ENCODE data around the gene CD44. TPM values are rescaled to one million over a fixed set of nuclear protein-coding genes. Genes with fewer than 3 reads are reported as not detected.
A peak's percentile ranks its signal among the peaks of the same experiment; 100 is the strongest.

CD44 gene
- total RNA-seq, 1 donor from 2014 or later: 14.0 TPM

GRCh38 chr11:35246745-35247144 lies 107.8 kb downstream of the CD44 start:
- no peak for TF ChIP-seq CTCF (IDR thresholded peaks at IDR 0.05; ENCODE audit: borderline replicate concordance)
- no peak for DNase-seq
- H3K27ac ChIP-seq (replicated peaks): peak overlapping the region; percentile 63

GRCh38 chr11:35247428-35247827 lies 108.5 kb downstream of the CD44 start:
- H3K27me3 ChIP-seq (ENCODE audit: low read depth): no peaks in the 10 kb centered on the region
- intact Hi-C loops (cut with micrococcal nuclease): no loop called here
- H3K36me3 ChIP-seq: no peaks in the 10 kb centered on the region
- no peaks in the 10 kb centered on the region for H3K9me3 ChIP-seq (replicated peaks)
- H3K27ac ChIP-seq (replicated peaks): peak overlapping the region; percentile 63
- no peak for TF ChIP-seq CTCF (IDR thresholded peaks at IDR 0.05; ENCODE audit: borderline replicate concordance)
- peaks cover 11% of the 10 kb centered on the region for H3K4me1 ChIP-seq
- H3K4me3 ChIP-seq: no peak overlapping the region
- no peak for DNase-seq

More at GRCh38 chr11:35246745-35247144, 107.8 kb downstream of the CD44 start:
- Histone ChIP-seq H3K9me3 (replicated peaks) (no peaks in the 10 kb centered on the region), H3K4me3 (no peak overlapping the region), H3K4me1 (peaks cover 11% of the 10 kb centered on the region), H3K27me3 (ENCODE audit: low read depth) (no peaks in the 10 kb centered on the region), H3K36me3 (no peaks in the 10 kb centered on the region)
- intact Hi-C loops (cut with micrococcal nuclease): no loop called here

- H3K27ac ChIP-seq (replicated peaks): no peak overlapping the region
- intact Hi-C loops (cut with micrococcal nuclease): no loop called here
Measured at GRCh38 chr11:35247863-35248262, 108.9 kb downstream of the CD44 start.

GRCh38 chr11:35248558-35249323 lies 109.8 kb downstream of the CD44 start:
- Histone ChIP-seq H3K9me3 (replicated peaks) (no peaks in the 10 kb centered on the region), H3K27me3 (ENCODE audit: low read depth) (no peaks in the 10 kb centered on the region), H3K36me3 (no peaks in the 10 kb centered on the region), H3K4me3 (no peak overlapping the region), H3K27ac (replicated peaks) (no peak overlapping the region), H3K4me1 (peaks cover 11% of the 10 kb centered on the region)
- intact Hi-C loops (cut with micrococcal nuclease): no loop called here
- DNase-seq: no peak
- no peak for TF ChIP-seq CTCF (IDR thresholded peaks at IDR 0.05; ENCODE audit: borderline replicate concordance)

More at GRCh38 chr11:35247863-35248262, 108.9 kb downstream of the CD44 start:
- Histone ChIP-seq H3K36me3 (no peaks in the 10 kb centered on the region), H3K4me1 (peaks cover 11% of the 10 kb centered on the region), H3K27me3 (ENCODE audit: low read depth) (no peaks in the 10 kb centered on the region), H3K9me3 (replicated peaks) (no peaks in the 10 kb centered on the region), H3K4me3 (no peak overlapping the region)
- TF ChIP-seq CTCF (IDR thresholded peaks at IDR 0.05; ENCODE audit: borderline replicate concordance): no peak
- DNase-seq: no peak

- intact Hi-C loops (cut with micrococcal nuclease): no loop called here
- Histone ChIP-seq H3K4me3 (no peak overlapping the region), H3K27me3 (ENCODE audit: low read depth) (no peaks in the 10 kb centered on the region), H3K27ac (replicated peaks) (no peak overlapping the region), H3K36me3 (no peaks in the 10 kb centered on the region), H3K9me3 (replicated peaks) (no peaks in the 10 kb centered on the region), H3K4me1 (peaks cover 11% of the 10 kb centered on the region)
- TF ChIP-seq CTCF (IDR thresholded peaks at IDR 0.05; ENCODE audit: borderline replicate concordance): no peak
- DNase-seq: no peak
Measured at GRCh38 chr11:35250192-35250591, 111.2 kb downstream of the CD44 start.
